HL-60 (cell line): ENCODE data around the gene KIFC3.

ENCODE experiments used
- DNase-seq, 2 experiments: peaks; one replicate each; pipeline ENCODE4 v3.0.0-alpha.2; 2010 to 2020; ENCODE audit warnings: low read depth in 1 of 2, low spot score in 1 of 2
- H3K27ac ChIP-seq: fragments of 250-450 bp; sonication (Bioruptor Pico); replicated peaks from 2 replicates; pipeline ENCODE4 v1.5.1; 2020; ENCODE audit warnings: mild to moderate bottlenecking, moderate library complexity
- H3K27me3 ChIP-seq: fragments of 250-450 bp; sonication (Bioruptor Pico); 2 replicates; pipeline ENCODE4 v1.5.1; 2021; ENCODE audit warnings: mild to moderate bottlenecking, moderate library complexity; ENCODE audit not compliant: insufficient read depth, poor library complexity, severe bottlenecking
- H3K4me3 ChIP-seq: replicated peaks from 2 replicates; pipeline ENCODE4 v1.5.1; 2011; ENCODE audit warnings: mild to moderate bottlenecking, control low read depth, low read length; ENCODE audit not compliant: insufficient read depth
- CTCF ChIP-seq: IDR thresholded peaks from one replicate; pipeline ENCODE4 v1.5.1; 2011; ENCODE audit warnings: low read length, control low read depth, inconsistent platforms; ENCODE audit not compliant: insufficient read depth
- GABPA ChIP-seq: IDR thresholded peaks from 2 replicates; pipeline ENCODE4 v1.6.1; 2012; ENCODE audit warnings: low read depth
- POLR2AphosphoS5 ChIP-seq: IDR thresholded peaks from 2 replicates; pipeline ENCODE4 v1.6.1; 2012; ENCODE audit warnings: low read depth
- REST ChIP-seq: IDR thresholded peaks from 2 replicates; pipeline ENCODE4 v1.6.1; 2012; ENCODE audit warnings: low read depth; ENCODE audit not compliant: insufficient replicate concordance
- SPI1 ChIP-seq: IDR thresholded peaks from 2 replicates; pipeline ENCODE4 v1.6.1; 2012; ENCODE audit warnings: low read depth, mild to moderate bottlenecking, borderline replicate concordance

Gene KIFC3

GRCh38 chr16:57823836-57824235 lies 21.5 kb upstream of the KIFC3 start:
- no peak for DNase-seq
- Histone ChIP-seq H3K27me3 (peaks cover 3% of the 10 kb centered on the region), H3K4me3 (no peak overlapping the region), H3K27ac (no peak overlapping the region)
- no peak for TF ChIP-seq POLR2AphosphoS5
- TF ChIP-seq REST: no peak

- Histone ChIP-seq H3K4me3 (no peak overlapping the region), H3K27me3 (peaks cover 3% of the 10 kb centered on the region), H3K27ac (no peak overlapping the region)
- no peak for DNase-seq
- TF ChIP-seq CTCF (no peak), REST (no peak), SPI1 (no peak)
Observed at GRCh38 chr16:57822856-57823255, 20.6 kb upstream of the KIFC3 start.

GRCh38 chr16:57822018-57822553 lies 19.8 kb upstream of the KIFC3 start:
- H3K27ac ChIP-seq: no peak overlapping the region
- H3K27me3 ChIP-seq: peaks cover 3% of the 10 kb centered on the region
- H3K4me3 ChIP-seq: no peak overlapping the region
- TF ChIP-seq CTCF (no peak), GABPA (no peak), POLR2AphosphoS5 (no peak), SPI1 (no peak), REST (no peak)
- no peak for DNase-seq
